HG02884 (cell line): Measurements from ENCODE around the gene SERPINA12.

Experiments used
- ATAC-seq: cut with Tn5 transposase; IDR thresholded peaks from one replicate; pipeline ENCODE4 v1.9.1; 2021; ENCODE audit warnings: mild to moderate bottlenecking, moderate library complexity; ENCODE audit not compliant: unreplicated experiment

The SERPINA12 gene

GRCh38 chr14:94441531-94442205, 67.6 kb downstream of the SERPINA12 start:
- no peak for ATAC-seq

DNA sequence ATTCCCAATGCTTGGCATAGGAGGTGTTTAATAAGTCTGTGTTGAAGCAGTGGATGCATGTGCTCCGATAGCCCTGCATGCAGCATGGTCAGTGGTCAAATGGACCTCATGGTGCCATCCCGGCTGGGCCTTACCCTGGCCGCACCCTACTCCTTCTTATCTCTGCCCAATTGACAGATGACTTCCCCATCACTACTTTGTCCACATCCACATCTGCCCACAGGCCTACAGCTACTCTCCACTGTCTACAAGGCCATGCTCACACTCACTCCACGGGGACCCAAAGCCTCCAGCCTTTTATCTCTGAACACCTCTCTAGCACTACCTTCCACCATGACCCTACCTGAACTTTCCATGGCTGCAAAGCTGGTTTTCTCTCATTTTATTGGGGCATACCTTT, 68.1 kb downstream of the SERPINA12 start:
- no peak for ATAC-seq

DNA sequence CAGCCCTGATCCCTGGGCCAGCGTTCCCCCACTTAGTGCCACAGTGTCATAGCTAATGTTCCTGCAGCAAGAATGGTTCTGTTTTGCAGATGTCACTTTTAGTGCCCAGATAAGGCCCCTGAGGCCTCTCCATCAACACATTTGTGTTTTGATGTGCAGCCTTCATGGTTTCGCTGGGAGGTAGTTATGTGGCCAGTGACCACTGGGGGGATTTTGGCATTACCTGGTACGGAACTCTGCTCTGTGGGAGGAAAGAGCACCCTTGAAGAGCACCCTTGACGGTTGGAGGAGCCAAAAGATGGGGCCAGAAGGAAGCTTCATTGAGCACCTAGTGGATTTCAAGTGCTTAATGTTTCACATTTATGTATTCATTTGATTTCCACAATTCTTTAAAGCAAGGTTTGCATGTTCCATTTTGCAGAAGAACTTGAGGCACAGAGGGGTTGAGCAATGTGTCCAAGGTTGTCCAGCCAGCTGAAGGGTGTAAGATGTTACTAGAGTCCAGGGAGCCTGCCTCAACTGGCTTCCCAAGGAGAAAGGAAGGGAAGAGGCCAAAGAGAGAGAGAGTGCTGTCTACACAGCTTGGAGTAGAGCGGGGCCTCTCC, 69.7 kb downstream of the SERPINA12 start:
- no peak for ATAC-seq
